Type B pancreatic cell (in vitro differentiated cells): ENCODE results near the gene FRS2. TPM values are rescaled to one million over a fixed set of nuclear protein-coding genes. Genes with fewer than 3 reads are reported as not detected.

Experiments
- DNase-seq: peaks from one replicate; pipeline ENCODE4 v3.0.0; 2021; ENCODE audit warnings: mixed read lengths; ENCODE audit not compliant: unreplicated experiment; ENCODE audit errors: extremely low spot score
- H3K27ac Mint-ChIP-seq: 2 replicates; pipeline ENCODE4 v1.8.0; 2021; ENCODE audit warnings: mild to moderate bottlenecking, mixed read lengths
- H3K27me3 Mint-ChIP-seq: 2 replicates; pipeline ENCODE4 v1.8.0; 2021; ENCODE audit warnings: mixed read lengths
- H3K36me3 Mint-ChIP-seq: 2 replicates; pipeline ENCODE4 v1.8.0; 2021; ENCODE audit warnings: mixed read lengths
- H3K4me1 Mint-ChIP-seq: one replicate; pipeline ENCODE4 v1.8.0; 2021; ENCODE audit warnings: mixed read lengths; ENCODE audit not compliant: unreplicated experiment
- H3K4me3 Mint-ChIP-seq: 2 replicates; pipeline ENCODE4 v1.8.0; 2021; ENCODE audit warnings: mild to moderate bottlenecking, mixed read lengths
- H3K9me3 Mint-ChIP-seq: 2 replicates; pipeline ENCODE4 v1.8.0; 2021; ENCODE audit warnings: mixed read lengths
- CTCF ChIP-seq: fragments of 200-600 bp; sonication (generic); conservative IDR thresholded peaks from 2 replicates; pipeline ENCODE4 v1.5.0; 2021; ENCODE audit warnings: antibody characterized with exemption, mild to moderate bottlenecking
- total RNA-seq: library from RNA; stranded (reverse); gene quantifications from 2 replicates; pipeline ENCODE4 v1.2.1, GENCODE V29; 2021; ENCODE audit warnings: low replicate concordance

Gene FRS2
- total RNA-seq, 1 donor from 2014 or later = 39.5 TPM

- no peaks in the 10 kb centered on the region for H3K27me3 Mint-ChIP-seq
- H3K27ac Mint-ChIP-seq = peak within 1 kb of the TSS; percentile 94
- H3K4me3 Mint-ChIP-seq = peak within 1 kb of the TSS; percentile 95
- H3K4me1 Mint-ChIP-seq = no peaks in the 10 kb centered on the region
- no peaks in the 10 kb centered on the region for H3K9me3 Mint-ChIP-seq
- peak; percentile 72 for TF ChIP-seq CTCF
- H3K36me3 Mint-ChIP-seq = peaks cover 16% of the 10 kb centered on the region
- peak; percentile 97 for DNase-seq
Observed at GRCh38 chr12:69585189-69586062, 115.2 kb downstream of the FRS2 start, which contains the start of gene CCT2. Gene CCT2, plus strand, starts transcription at chr12:69585459. Its CDS starts 63 bp downstream, at chr12:69585522.

- H3K36me3 Mint-ChIP-seq = peaks cover 28% of the 10 kb centered on the region
- H3K9me3 Mint-ChIP-seq = no peaks in the 10 kb centered on the region
- no peak overlapping the region for H3K27ac Mint-ChIP-seq
- H3K27me3 Mint-ChIP-seq = no peaks in the 10 kb centered on the region
- no peak overlapping the region for H3K4me3 Mint-ChIP-seq
- TF ChIP-seq CTCF = no peak
- no peak for DNase-seq
- H3K4me1 Mint-ChIP-seq = no peaks in the 10 kb centered on the region
Observed at GRCh38 chr12:69588527-69588926, 118.3 kb downstream of the FRS2 start.

GRCh38 chr12:69589082-69589481, 118.9 kb downstream of the FRS2 start:
- Mint-ChIP-seq H3K4me1 (no peaks in the 10 kb centered on the region), H3K9me3 (no peaks in the 10 kb centered on the region), H3K27ac (peak overlapping the region; percentile 21), H3K36me3 (peaks cover 34% of the 10 kb centered on the region), H3K4me3 (no peak overlapping the region), H3K27me3 (no peaks in the 10 kb centered on the region)
- no peak for DNase-seq
- no peak for TF ChIP-seq CTCF

GRCh38 chr12:69595689-69596088, 125.5 kb downstream of the FRS2 start:
- TF ChIP-seq CTCF = no peak
- no peaks in the 10 kb centered on the region for H3K9me3 Mint-ChIP-seq
- no peak overlapping the region for H3K4me3 Mint-ChIP-seq
- H3K27ac Mint-ChIP-seq = no peak overlapping the region
- no peaks in the 10 kb centered on the region for H3K4me1 Mint-ChIP-seq
- H3K27me3 Mint-ChIP-seq = no peaks in the 10 kb centered on the region
- H3K36me3 Mint-ChIP-seq = peaks cover 59% of the 10 kb centered on the region
- no peak for DNase-seq

GRCh38 chr12:69598174-69598753, 128.1 kb downstream of the FRS2 start:
- Mint-ChIP-seq H3K4me1 (no peaks in the 10 kb centered on the region), H3K36me3 (peaks cover 69% of the 10 kb centered on the region), H3K27ac (no peak overlapping the region), H3K9me3 (no peaks in the 10 kb centered on the region), H3K4me3 (no peak overlapping the region), H3K27me3 (no peaks in the 10 kb centered on the region)
- TF ChIP-seq CTCF = no peak
- no peak for DNase-seq
